ENCODE measurements around the gene STRN3.
"Not testable (repeated sequence)": the region's sequence is repeated elsewhere in the genome, so short reads cannot be mapped to it uniquely, and the experiment has no call there.

STRN3 gene

DNA sequence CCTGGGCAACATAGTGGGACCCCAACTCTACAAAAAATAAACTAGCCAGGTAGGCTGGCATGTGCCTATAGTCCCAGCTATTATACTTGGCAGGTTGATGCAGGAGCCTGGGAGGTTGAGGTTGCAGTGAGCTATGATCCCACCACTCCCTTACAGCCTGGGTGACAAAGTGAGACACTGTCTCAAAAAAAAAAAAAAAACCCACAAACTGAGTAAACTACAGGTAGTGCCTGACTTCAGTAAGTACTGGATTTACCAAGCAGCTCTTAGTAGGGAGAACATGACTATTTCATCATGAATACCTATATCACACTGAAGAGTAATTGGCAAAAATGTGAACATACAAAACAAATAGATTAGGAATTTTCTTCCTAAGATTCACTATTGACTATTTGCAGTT lies 33.1 kb downstream of the STRN3 start:
- Histone ChIP-seq H3K36me3 (ENCODE audit: insufficient read depth, low read length) (no peaks in the 10 kb centered on the region; the same call in 1 of the 2 replicates), H3K27ac (no peak overlapping the region), H3K9me3 (ENCODE audit: low read depth, low read length) (no peaks in the 10 kb centered on the region), H3K9ac (ENCODE audit: insufficient read length) (no peak overlapping the region), H3K4me3 (no peak overlapping the region)
- no peak for TF ChIP-seq EZH2 (IDR thresholded peaks at IDR 0.05)
- no peak for TF ChIP-seq FOXP2 (optimal IDR thresholded peaks at IDR 0.05; ENCODE audit: control extremely low read depth, extremely low read length, insufficient read depth)
- TF ChIP-seq POLR2AphosphoS5 (IDR thresholded peaks at IDR 0.05; ENCODE audit: borderline replicate concordance, low read depth, low read length) = no peak
- no peak for DNase-seq (ENCODE audit: low read depth, low spot score)

DNA sequence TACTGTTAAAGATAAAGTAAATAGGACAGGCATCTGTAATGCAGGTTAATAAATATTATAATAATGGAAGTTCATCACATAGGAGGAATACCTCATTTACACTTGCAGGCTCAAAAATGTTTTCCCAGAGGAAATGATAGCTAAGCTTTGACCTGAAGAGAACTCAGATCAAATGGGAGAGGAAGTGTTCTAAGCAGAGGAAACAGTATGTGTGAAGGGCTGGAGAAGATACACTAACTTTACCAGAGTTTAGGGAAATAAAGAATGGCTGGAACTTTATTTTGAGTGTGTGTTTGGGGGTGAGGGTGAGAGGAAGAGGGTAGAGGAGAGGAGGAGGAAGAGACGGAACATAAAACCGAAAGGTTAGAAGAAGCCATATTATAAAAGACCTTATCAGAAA lies 34.8 kb downstream of the STRN3 start:
- no peaks in the 10 kb centered on the region for H3K9me3 ChIP-seq (ENCODE audit: low read depth, low read length)
- no peak for DNase-seq (ENCODE audit: low read depth, low spot score)
- no peak overlapping the region for H3K4me3 ChIP-seq
- H3K36me3 ChIP-seq (ENCODE audit: insufficient read depth, low read length) = no peaks in the 10 kb centered on the region; the same call in 1 of the 2 replicates
- no peak for TF ChIP-seq FOXP2 (optimal IDR thresholded peaks at IDR 0.05; ENCODE audit: control extremely low read depth, extremely low read length, insufficient read depth)
- no peak for TF ChIP-seq POLR2AphosphoS5 (IDR thresholded peaks at IDR 0.05; ENCODE audit: borderline replicate concordance, low read depth, low read length)
- no peak for TF ChIP-seq EZH2 (IDR thresholded peaks at IDR 0.05)
- H3K27ac ChIP-seq = no peak overlapping the region
- H3K9ac ChIP-seq (ENCODE audit: insufficient read length) = no peak overlapping the region

DNA sequence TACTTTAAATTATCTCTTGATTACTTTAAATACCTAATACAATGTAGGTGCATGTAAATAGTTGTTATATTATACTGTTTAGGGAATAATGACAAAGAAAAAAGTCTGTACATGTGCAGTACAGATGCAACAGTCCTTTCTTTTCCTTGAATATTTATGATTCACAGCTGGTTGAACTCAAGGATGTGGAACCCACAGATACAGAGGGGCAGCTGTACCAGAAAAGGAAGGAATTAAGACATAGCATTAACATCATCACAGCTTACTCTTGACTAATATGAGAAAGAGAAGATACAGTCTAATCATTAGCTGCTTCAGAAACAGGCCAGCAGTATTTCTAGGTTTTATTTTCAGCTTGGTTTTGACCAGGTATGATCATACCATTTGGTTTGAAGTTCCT lies 35.4 kb downstream of the STRN3 start:
- DNase-seq (ENCODE audit: low read depth, low spot score) = no peak
- Histone ChIP-seq H3K9me3 (ENCODE audit: low read depth, low read length) (no peaks in the 10 kb centered on the region), H3K9ac (ENCODE audit: insufficient read length) (no peak overlapping the region), H3K4me3 (no peak overlapping the region), H3K36me3 (ENCODE audit: insufficient read depth, low read length) (no peaks in the 10 kb centered on the region; the same call in 1 of the 2 replicates), H3K27ac (no peak overlapping the region)
- TF ChIP-seq FOXP2 (optimal IDR thresholded peaks at IDR 0.05; ENCODE audit: control extremely low read depth, extremely low read length, insufficient read depth) (no peak), EZH2 (IDR thresholded peaks at IDR 0.05) (no peak), POLR2AphosphoS5 (IDR thresholded peaks at IDR 0.05; ENCODE audit: borderline replicate concordance, low read depth, low read length) (no peak)

DNA sequence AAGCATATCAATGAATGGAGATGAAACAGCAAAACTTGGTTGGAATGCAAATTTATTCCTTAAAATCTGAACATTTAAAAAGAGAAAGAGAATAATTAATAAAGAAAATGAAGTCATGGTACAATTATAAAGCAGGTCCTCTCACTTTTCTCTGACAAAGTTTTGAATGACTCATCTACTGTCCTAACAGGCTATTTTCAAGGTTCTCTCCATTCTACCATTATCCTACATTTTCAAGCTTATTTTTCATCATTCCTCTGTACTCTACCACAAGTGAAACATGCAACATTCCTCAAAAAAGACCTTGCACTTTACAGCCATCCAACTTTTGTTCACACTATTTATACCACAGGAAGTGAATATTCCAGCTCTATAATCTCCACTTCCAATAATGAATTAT lies 37.7 kb downstream of the STRN3 start:
- Histone ChIP-seq H3K9me3 (ENCODE audit: low read depth, low read length) (no peaks in the 10 kb centered on the region), H3K4me3 (no peak overlapping the region), H3K9ac (ENCODE audit: insufficient read length) (no peak overlapping the region), H3K27ac (peak overlapping the region; percentile 69), H3K36me3 (ENCODE audit: insufficient read depth, low read length) (no peaks in the 10 kb centered on the region; the same call in 1 of the 2 replicates)
- TF ChIP-seq FOXP2 (optimal IDR thresholded peaks at IDR 0.05; ENCODE audit: control extremely low read depth, extremely low read length, insufficient read depth) = no peak
- no peak for TF ChIP-seq EZH2 (IDR thresholded peaks at IDR 0.05)
- no peak for TF ChIP-seq POLR2AphosphoS5 (IDR thresholded peaks at IDR 0.05; ENCODE audit: borderline replicate concordance, low read depth, low read length)
- DNase-seq (ENCODE audit: low read depth, low spot score) = no peak

GRCh38 chr14:30985796-30986195 lies 40.4 kb downstream of the STRN3 start:
- no peaks in the 10 kb centered on the region for H3K9me3 ChIP-seq (ENCODE audit: low read depth, low read length)
- DNase-seq (ENCODE audit: low read depth, low spot score) = no peak
- TF ChIP-seq POLR2AphosphoS5 (IDR thresholded peaks at IDR 0.05; ENCODE audit: borderline replicate concordance, low read depth, low read length) (no peak), EZH2 (IDR thresholded peaks at IDR 0.05) (no peak), FOXP2 (optimal IDR thresholded peaks at IDR 0.05; ENCODE audit: control extremely low read depth, extremely low read length, insufficient read depth) (no peak)

DNA sequence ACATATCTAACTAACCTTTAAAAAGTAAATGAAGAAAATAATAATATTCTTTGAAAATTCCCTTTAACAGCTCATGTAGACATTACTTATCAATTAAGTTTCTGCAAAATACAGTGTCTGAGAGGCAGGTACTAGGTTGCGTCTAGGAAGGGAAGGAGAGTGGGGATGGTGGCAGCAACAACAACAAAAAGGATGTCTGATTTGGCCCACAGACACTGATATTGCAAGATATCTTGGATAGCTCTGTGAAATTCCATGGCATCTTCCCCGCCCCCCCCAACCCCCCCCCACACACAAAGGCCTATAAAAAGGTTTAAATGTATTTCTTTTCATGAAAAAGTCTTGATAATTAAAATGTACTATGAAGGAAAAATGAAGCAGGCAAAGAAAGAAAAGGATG lies 42.3 kb downstream of the STRN3 start:
- Histone ChIP-seq H3K4me3 (no peak overlapping the region), H3K27ac (no peak overlapping the region), H3K36me3 (ENCODE audit: insufficient read depth, low read length) (no peaks in the 10 kb centered on the region), H3K9ac (ENCODE audit: insufficient read length) (no peak overlapping the region), H3K9me3 (ENCODE audit: low read depth, low read length) (no peaks in the 10 kb centered on the region)
- TF ChIP-seq FOXP2 (optimal IDR thresholded peaks at IDR 0.05; ENCODE audit: control extremely low read depth, extremely low read length, insufficient read depth) (no peak), EZH2 (IDR thresholded peaks at IDR 0.05) (no peak), POLR2AphosphoS5 (IDR thresholded peaks at IDR 0.05; ENCODE audit: borderline replicate concordance, low read depth, low read length) (no peak)
- DNase-seq (ENCODE audit: low read depth, low spot score) = no peak

More at GRCh38 chr14:30985796-30986195, 40.4 kb downstream of the STRN3 start:
- Histone ChIP-seq H3K9ac (ENCODE audit: insufficient read length) (no peak overlapping the region), H3K27ac (no peak overlapping the region), H3K4me3 (no peak overlapping the region), H3K36me3 (ENCODE audit: insufficient read depth, low read length) (no peaks in the 10 kb centered on the region; the same call in 1 of the 2 replicates)

- no peaks in the 10 kb centered on the region for H3K9me3 ChIP-seq (ENCODE audit: low read depth, low read length)
- no peak overlapping the region for H3K27ac ChIP-seq
- no peak overlapping the region for H3K4me3 ChIP-seq
- no peak for TF ChIP-seq EZH2 (IDR thresholded peaks at IDR 0.05)
- TF ChIP-seq POLR2AphosphoS5 (IDR thresholded peaks at IDR 0.05; ENCODE audit: borderline replicate concordance, low read depth, low read length) = no peak
- TF ChIP-seq FOXP2 (optimal IDR thresholded peaks at IDR 0.05; ENCODE audit: control extremely low read depth, extremely low read length, insufficient read depth) = no peak
- no peak for DNase-seq (ENCODE audit: low read depth, low spot score)
- no peaks in the 10 kb centered on the region for H3K36me3 ChIP-seq (ENCODE audit: insufficient read depth, low read length)
- no peak overlapping the region for H3K9ac ChIP-seq (ENCODE audit: insufficient read length)
Observed at GRCh38 chr14:30982533-30982932, 43.6 kb downstream of the STRN3 start.

DNA sequence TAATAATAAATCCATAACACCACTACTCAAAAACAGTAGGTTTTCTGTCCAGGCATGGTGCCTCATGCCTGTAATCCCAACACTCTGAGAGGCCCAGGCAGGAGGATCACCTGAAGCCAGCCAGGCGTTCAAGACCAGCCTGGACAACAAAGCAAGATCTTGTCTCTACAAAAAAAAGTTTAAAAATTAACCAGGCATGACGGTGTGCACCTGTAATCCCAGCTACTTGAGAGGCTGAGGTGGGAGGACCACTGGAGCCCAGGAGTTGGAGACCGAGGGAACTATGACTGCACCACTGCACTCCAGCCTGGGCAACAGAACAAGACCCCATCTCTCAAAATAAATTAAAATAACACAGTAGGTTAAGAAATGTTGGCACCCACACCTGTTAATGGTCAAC lies 45.2 kb downstream of the STRN3 start:
- DNase-seq (ENCODE audit: low read depth, low spot score) = no peak
- H3K36me3 ChIP-seq (ENCODE audit: insufficient read depth, low read length) = no peaks in the 10 kb centered on the region
- H3K27ac ChIP-seq = peak overlapping the region; percentile 48
- no peak overlapping the region for H3K9ac ChIP-seq (ENCODE audit: insufficient read length)
- TF ChIP-seq POLR2AphosphoS5 (IDR thresholded peaks at IDR 0.05; ENCODE audit: borderline replicate concordance, low read depth, low read length) (no peak), FOXP2 (optimal IDR thresholded peaks at IDR 0.05; ENCODE audit: control extremely low read depth, extremely low read length, insufficient read depth) (no peak), EZH2 (IDR thresholded peaks at IDR 0.05) (no peak)
- no peaks in the 10 kb centered on the region for H3K9me3 ChIP-seq (ENCODE audit: low read depth, low read length)
- no peak overlapping the region for H3K4me3 ChIP-seq

DNA sequence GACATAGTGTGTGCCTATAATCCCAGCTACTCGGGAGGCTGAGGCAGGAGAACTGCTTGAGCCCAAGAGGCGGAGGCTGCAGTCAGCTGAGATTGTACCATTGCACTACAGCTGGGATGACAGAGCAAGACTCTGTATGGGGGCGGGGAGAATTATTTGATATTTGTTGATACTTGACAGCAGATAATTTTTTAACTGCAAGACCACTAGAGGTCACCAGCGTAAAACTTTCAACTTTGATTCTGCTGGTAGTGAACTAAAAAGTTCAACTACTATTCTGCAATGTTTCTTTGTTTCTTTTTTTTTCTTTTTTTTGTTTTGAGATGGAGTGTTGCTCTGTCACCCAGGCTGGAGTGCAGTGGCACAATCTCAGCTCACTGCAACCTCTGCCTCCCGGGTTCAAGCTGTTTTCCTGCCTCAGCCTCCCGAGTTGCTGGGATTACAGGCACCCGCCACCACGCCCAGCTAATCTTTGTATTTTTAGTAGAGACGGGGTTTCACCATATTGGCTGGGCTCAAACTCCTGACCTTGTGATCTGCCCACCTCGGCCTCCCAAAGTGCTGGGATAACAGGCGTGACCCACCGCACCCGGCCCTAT lies 46.0 kb downstream of the STRN3 start:
- H3K9ac ChIP-seq (ENCODE audit: insufficient read length); H3K9me3 ChIP-seq (ENCODE audit: low read depth, low read length); H3K36me3 ChIP-seq (ENCODE audit: insufficient read depth, low read length); H3K4me3 ChIP-seq: not testable (repeated sequence)
- DNase-seq (ENCODE audit: low read depth, low spot score) = peak; percentile 55
- peak overlapping the region; percentile 48; the same call in 1 of the 2 replicates for H3K27ac ChIP-seq
